ENCODE data around the gene PRKX.
"Not testable (repeated sequence)": the region's sequence is repeated elsewhere in the genome, so short reads cannot be mapped to it uniquely, and the experiment has no call there.

The PRKX gene

DNA sequence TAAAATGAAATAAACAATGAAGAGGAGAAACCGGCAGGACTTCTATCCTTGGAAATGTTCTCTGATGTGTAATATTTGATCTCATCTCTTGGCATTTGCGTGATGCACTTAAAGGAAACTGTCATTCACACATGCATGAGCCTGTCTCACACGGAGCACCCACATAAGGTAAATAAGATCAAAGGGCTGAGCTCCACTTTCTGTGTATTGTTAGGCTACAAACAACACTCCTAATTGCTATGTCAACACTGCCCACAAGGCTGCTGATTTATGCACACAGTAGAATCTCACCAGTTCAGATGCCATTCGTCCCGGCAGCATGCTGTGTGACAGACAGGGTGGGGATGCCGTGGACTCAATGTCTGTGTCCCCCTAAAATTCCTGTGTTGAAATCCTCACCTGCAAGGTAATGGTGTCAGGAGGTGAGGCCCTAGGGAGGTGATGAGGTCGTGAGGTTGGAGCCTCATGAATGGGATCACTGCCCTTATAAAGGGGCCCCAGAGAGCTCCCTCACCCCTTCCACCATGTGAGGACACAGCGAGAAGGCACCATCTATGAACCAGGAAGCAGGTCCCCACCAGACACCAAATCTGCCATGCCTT lies 5.7 kb downstream of the PRKX start:
- DNase-seq: not testable (repeated sequence)

DNA sequence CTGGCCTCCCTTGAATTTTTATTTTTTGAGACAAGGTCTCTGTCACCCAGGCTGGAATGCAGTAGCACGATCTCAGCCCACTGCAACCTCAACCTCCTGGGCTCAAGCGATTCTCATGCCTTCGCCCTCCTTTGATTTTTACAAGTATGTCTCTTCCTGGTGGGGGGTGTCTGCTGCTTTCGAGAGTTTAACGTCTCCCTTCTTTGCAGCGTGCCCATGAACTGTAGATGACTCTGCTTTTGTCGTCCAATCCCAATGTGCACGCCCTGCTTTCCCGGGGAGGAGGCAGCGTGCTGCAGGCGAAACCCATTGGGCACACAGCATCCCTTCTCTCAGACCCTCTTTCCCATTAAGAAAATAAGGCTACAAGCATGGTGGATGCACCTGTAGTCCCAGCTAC lies 7.0 kb downstream of the PRKX start:
- DNase-seq: no peak

DNA sequence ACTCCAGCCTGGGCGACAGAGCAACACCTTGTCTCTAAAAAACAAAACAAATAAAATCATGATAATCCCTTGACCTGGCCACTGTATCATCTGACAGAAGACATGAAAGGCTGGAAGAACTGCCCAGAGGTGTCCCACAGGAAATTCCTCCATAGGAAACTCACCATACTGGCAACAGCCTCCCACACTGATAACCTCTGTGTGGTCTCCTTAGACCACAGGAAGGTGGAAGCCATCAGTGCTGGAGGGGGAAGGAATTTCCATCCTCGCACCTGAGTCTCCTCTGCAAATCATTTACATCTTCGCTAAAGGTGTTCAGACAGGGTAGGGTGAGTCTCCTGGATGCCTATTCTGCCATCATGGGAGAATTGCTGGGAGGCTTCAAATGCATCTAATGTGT lies 10.2 kb downstream of the PRKX start:
- not testable (repeated sequence) for DNase-seq

DNA sequence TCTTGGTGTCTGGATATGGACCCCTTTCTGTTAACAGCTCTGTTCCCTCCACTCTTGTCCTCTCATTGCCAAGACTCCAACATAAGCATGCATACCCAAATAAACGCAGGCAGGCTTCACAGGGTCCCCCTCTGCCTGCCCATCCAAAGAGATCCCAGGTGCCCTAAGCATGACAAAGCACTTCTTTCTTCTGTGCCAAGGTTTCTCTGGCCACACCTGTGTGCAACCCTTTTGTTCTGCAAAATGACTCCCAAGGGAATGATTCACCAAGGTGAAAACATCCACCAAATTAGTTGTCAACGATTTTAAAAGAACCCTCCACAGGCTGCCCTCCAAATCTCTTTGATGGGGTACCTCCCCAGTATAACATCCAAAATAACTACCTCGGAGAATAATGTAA lies 11.4 kb downstream of the PRKX start:
- DNase-seq: not testable (repeated sequence)

DNA sequence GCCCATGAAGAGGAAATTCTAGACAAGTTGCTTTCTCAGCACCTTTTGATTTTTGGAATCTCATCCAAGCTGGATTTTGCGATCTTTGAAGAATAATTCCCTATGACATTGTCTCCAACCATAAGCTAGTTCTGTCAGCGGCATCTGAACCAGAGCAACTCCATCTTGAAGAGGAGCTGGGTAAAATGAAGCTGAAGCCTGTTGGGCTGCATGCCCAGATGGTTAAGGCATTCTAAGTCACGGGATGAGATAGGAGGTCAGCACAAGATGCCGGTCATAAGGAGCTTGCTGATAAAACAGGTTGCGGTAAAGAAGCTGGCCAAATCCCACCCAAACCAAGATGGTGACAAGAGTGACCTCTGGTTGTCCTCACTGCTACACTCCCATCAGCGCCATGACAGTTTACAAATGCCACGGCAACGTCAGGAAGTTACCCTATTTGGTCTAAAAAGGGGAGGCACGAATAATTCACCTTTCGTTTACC lies 12.0 kb downstream of the PRKX start:
- not testable (repeated sequence) for DNase-seq

DNA sequence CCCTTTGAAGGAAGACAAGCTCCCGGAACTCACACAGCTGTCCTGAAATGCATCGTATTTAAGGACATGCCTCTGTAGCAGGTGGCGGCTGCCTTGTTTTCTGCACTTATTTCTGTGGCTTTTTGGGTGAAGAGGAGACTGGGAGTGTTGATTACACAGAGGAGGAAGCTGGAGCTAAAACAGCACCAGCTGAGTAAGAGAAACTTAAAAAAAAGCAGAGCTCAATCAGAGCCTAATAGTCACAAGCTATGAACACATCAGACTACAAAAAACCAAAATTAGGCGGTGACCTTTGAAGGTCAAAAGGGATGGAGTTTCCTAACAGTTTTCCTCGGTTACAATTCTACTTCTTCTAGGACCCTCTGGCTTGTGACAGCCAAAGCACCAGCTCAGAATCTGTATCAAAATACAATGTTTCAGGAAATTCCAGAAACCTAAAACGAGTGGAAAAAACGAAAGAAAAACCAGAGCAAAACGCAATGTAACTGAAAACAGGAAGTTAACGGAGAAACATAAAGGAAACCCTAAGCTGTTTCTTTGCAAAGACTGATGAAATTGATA lies 13.5 kb downstream of the PRKX start:
- no peak for DNase-seq

DNA sequence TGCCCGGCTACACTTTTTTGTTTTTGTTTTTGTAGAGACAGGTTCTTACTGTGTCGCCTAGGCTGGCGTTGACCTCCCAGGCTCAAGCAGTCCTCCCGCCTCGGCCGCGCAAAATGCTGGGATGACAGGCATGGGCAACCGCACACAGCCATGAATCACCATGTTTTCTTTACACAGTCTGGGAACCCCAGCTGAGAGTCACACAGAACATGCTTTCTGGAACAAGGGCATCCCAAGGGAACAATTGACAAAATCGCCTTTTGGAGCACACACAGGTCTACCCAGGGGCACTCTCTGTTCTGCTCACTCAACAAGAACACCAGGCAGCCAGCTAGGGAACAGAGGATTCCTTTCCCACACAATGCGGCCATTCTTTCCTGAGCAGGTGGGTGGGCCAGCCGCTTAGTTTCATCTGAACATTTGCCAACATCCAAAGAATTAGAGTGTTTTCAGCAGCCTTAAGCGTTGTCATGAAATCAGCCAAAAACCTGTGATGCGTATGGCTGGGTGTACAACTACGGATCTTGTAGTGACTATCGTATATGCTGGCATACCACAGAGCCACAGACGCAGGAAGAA lies 15.7 kb downstream of the PRKX start:
- DNase-seq: no peak

DNA sequence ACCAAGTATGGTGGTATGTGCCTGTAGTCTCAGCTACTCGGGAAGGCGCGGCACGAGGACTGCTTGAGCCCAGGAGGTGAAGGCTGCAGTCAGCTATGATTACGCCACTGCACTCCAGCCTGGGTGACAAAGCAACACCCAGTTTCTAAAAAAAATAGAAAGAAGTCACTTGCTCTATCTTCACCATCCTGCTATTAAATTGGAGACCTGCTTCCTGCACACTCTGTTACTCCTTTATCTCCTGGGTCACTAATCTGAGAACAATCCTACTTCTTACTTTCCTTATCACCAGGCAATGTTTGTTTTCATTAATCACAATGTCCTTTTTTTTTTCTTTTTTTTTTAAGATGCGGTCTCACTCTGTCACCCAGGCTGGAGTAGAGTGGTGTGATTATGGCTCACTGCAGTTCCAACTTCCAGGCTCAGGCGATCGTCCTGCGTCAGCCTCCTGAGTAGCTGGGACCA lies 16.2 kb downstream of the PRKX start:
- DNase-seq: no peak

DNA sequence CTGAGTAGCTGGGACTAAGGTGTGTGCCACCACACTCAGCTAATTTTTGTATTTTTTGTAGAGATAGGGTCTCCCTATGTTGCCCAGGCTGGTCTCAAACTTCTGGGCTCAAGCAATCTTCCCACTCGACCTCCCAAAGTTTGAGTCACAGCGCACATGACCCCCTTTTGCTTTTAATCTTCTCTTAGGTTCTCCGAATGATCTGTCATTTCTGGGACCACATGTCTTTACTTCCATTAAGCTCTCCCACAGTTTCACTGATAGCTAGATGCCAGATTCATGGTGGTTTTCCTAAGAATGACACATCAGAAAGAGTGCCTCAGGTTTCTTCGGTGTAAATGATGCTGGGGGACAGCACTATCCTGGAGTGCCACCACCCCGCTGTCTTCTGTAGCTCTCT lies 17.9 kb downstream of the PRKX start:
- DNase-seq: no peak

DNA sequence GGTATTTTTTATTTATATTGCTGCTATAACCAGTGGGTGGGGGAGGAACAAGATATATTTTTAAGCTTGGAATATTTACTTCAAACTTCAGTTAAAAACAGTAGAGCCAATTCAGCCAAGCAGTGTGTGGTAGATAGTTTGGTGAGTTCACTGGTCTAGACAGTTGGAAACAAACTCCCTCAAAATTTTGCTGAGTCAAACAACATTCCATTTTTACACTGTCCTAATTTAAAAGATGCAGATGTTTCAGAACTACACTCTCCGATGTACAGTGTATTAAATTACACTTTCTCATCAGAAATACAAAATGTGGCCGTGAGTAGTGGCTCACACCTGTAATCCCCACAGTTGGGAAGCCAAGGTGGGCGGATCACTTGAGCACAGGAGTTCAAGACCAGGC lies 23.3 kb downstream of the PRKX start:
- no peak for DNase-seq

DNA sequence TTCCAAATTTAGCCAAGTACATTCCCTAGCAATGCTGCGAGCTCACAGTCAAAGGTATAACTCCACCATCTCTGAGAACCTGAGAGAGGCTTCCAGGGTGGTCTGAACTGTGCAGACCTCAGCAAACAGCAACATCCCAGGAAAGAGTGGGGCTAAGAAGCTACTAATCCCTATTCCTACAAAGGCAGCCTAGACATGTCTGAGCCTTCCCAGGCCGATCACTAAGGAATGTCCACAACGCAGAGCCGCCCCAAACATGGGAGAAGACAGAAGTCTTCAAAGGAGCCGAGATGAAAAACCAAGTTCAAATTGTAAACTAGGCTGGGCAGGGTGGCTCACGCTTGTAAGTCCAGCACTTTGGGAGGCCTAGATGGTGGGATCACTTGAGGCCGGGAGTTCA lies 30.2 kb downstream of the PRKX start:
- not testable (repeated sequence) for DNase-seq

DNA sequence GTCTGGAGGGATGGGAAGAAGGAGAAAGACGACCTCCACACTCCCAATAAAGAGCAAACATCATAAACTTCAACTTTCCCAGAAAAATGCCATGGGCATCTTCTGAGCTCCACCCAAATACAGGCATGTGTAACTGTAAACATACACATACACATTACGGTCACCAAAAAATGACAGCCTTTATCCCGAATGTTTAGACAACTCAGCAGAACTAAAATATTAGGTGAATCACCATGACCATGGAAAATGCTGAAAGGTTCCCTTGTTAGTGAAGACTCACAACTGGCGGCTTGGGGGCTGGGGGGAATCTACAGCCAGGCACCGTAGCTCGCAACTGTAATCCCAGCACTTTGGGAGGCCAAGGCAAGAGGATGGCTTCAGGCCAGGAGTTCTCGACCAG lies 33.0 kb downstream of the PRKX start:
- no peak for DNase-seq

DNA sequence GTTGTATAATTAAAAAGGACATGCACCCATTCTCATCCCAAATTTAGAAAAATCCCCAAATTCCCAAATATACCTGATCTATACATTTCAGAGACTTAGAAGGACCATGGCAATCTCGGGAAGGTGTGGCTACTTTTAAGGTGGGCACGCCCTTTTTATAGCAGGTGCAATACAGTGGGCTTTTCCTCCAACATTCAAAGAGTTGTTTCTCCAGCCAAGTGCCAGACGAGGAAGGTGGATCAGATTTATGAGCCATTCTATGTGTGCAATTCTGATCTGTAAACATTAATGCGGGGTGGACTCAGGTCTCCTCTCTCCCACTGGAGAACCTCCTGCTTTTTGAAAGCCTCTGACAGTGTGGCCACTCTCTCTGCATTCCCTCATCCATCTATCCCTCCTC lies 33.8 kb downstream of the PRKX start:
- no peak for DNase-seq

DNA sequence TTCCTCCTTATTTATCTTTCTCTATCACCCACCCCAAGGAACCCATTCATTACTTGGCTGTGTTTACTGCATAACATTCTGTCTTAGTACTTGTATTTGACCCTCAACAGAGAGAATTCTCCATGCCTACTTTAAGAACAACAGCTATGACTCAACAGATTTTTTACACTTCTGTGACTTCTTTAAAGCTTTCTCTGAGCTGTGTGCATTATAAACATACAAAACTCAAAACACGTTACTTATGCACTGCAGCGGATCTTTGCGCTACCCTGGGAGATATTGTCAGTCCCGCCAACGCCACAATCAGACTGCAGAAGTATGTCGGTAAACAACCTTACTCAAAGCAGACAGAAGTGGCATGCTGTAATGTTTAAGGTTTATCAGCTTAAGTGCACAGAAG lies 35.1 kb downstream of the PRKX start:
- DNase-seq: no peak

DNA sequence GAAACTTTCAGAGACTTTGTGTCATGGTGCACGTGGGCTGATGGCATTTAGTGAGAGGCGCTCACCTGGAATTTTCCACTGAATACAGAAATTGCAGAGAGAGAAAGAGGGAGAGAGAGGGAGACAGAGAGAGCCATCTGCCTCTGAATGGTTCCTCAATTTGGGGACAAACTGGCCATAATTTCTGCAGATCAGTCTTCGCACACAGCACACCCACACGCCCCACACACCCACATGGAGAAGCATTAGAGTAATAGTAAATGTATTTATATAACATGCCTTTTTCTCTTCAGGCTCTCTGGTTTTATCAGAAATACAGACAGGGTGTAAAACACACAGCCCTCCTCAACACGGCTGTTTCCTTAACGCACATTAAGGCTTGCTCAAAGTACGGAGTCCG lies 38.6 kb downstream of the PRKX start:
- no peak for DNase-seq

DNA sequence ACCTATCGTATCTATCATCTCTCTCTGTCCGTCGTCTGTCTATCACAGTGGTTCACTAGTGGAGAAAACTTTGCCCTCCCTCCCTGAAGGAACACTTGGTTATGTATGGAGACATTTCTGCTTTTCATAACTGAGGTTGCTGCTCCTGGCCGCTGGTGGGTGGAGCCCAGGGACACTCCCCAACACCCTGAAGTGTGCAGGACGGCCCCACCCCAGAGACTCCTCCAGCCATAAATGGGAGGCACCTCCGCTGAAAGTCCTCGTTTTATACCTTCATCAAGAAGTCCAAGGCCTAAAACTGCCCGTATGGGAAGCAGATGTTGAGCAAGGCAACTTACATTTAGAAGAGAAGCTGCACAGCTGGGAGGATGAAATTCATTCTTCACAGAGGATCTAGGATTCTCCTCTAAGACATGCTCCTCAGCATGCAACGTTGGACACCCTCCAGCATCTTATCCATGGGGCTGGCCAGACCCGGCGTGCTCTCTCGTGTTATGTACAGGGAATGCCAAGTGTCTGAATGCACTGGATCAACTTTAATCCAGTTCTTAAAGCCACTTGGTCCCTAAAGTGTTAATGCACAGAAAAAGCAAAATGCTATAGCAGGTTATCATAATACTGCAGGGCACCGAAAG lies 43.5 kb downstream of the PRKX start:
- DNase-seq: no peak

DNA sequence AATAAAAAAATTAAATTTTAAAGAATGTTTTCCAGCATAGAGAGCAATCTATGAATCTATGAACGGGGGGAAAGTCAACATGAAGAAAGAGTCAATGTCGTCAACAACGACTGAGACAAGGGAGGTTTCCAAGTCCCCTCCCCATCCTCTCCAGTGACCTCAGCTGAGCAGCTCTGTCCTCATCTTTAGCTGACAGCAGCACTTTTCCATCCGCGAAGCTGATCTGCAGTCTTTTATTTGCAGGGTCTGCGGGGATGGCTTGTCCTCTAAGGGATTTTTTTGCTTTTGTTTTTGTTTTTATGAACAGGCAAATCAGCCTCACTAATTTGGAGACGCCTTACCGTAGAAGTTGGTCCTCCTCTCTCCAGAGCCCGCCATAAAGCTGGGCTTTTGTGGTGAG lies 46.5 kb downstream of the PRKX start:
- no peak for DNase-seq

DNA sequence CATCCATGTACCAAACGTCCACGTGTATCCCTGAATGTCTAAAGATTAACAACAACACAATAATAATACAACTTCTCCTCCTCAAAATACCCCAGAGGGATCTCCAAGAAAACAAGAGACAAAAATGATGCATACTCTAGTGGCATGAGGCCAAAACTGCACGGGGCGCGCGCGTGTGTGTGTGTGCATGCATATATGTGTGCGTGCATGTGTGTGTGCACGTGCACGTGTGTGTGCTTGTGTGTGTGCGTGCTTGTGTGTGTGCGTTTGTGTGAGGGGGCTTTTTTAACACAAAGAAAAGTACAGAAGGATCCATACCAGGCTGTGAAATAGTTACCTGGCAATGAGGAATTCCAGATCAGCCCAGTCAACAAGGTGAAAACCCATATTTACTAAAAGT lies 48.5 kb downstream of the PRKX start:
- no peak for DNase-seq

DNA sequence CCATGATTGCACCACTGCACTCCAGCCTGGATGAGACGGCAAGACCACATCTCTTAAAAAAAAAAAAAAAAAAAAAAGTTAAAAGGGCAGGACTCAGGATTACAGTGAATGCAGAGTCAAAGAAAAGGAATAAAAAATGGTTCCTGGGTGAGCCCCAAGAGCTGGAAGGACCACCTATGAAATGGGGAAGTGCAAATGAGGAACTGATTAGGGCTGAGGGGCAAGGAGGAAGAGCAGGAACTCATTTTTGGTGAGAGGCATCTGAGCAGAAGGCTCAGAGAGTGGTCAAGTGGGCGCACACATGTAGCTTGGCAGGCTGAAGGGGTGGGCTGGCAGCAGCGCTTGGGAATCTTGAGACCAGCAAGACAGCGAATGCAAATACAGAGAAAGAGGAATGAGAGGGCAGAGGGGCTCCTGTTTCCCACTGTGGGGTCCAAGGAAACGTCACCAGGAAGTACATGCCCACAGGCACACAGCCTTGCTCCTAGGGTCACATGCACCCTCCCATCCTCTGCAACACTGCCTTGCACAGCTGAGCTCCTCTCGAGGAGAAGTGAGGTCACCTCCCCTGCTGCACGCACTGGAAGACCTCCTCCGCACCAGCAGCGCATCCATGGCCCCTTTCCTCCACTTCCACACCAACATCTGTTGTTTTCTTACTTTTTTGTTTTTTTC lies 49.7 kb downstream of the PRKX start:
- not testable (repeated sequence) for DNase-seq

DNA sequence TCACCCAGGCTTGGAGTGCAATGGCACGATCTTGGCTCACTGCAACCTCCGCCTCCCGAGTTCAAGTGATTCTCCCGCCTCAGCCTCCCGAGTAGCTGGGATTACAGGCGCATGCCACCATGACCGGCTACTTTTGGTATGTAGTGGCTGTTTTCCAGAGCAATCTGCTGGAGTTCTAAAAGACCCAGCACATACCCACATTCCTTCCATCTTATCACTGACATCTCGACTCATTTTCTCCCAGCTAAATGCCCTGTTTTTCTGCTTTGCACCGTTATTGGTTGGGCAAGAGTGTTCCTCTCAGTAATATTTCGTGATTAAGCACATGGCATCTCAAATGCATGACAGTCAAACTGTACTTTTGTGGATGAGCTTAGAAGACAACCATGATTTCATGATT lies 53.7 kb downstream of the PRKX start:
- DNase-seq: no peak

DNA sequence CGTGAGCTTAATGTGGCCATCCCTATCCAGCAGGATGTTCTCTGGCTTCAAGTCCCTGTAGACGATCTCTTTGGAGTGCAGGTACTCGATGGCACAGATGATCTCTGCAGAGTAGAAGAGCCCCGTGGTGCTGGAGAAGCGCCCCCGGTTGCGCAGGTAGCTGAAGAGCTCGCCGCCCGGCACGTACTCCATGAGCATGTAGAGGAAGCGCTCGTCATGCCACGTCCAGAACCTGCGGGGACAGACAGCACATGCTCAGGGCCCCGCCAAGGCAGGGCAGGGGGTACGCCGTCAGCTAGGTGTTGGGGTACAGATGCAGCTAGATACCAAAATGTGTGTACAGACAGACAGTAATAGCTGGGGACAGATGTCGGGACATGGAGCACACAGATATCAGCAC lies 58.3 kb downstream of the PRKX start:
- DNase-seq: no peak

DNA sequence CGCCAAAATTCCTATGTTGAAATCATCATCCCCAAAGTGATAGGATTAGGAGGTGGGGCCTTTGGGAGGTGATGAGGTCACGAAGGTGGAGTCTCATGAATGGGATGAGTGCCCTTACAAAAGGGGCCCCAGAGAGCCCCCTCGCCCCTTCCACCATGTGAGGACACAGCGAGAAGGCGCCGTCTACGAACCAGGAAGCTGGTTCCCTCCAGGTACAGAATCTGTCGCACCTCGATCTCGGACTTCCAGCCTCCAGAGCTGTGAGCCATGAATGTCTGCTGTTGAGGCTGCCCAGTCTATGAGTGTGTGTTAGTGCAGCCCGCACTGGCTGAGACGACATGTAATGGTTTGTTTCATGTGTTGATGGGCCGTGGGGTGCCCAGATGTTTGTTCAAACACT lies 60.3 kb downstream of the PRKX start:
- no peak for DNase-seq

DNA sequence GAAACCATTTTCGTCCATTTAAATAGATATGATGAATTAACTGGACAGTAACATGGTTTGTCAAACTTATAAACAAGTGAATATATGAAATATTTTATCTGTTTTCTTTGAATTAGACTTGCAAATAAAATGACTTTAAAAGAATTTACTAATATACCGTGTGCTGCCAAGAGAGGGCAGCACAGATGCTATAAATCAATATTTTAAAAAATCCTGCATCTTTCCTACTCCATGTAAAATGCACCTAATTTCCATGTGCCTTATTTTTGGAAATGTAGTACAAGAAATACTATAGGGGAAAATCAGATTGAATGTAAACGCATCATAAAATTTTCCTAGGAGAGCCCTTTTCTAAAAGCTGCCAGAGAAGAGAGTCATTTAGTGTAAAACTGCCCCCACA lies 62.2 kb downstream of the PRKX start:
- DNase-seq: no peak

DNA sequence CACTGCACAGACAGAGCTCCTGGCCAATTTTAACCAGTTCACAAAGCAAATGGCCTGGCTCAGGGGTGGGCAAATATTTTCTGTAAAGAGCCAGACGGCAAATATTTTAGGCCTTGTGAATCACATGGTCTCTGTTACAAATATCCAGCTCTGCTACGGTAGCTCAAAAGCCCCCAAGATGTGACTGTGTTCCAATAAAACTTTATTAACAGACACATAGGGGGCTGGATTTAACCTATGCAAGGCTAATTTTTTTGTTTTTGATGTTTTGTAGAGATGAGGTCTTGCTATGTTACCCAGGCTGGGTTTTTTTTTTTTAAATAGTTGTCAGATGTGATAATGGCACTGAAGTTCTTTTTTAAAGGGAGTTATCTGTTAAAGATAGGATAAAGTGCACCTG lies 65.4 kb downstream of the PRKX start:
- no peak for DNase-seq
